Effector memory CD4-positive, alpha-beta T cell (primary cell): Measurements from ENCODE around the gene TLE4.

Experiments used
- DNase-seq, 3 donors: peaks; one replicate each; pipeline ENCODE4 v3.0.0-alpha.2; 2020
- H3K27ac ChIP-seq: 2 replicates; pipeline ENCODE4 v1.7.0; 2013; ENCODE audit warnings: mild to moderate bottlenecking, low read length, moderate library complexity; ENCODE audit not compliant: insufficient read depth, poor library complexity, severe bottlenecking
- H3K27me3 ChIP-seq: replicated peaks from 2 replicates; pipeline ENCODE4 v1.7.0; 2013; ENCODE audit warnings: mild to moderate bottlenecking, low read length; ENCODE audit not compliant: insufficient read depth, control insufficient read depth, poor library complexity, severe bottlenecking
- H3K36me3 ChIP-seq: 2 replicates; pipeline ENCODE4 v1.7.0; 2013; ENCODE audit warnings: mild to moderate bottlenecking, low read length, moderate library complexity; ENCODE audit not compliant: control insufficient read depth, insufficient read depth
- H3K4me1 ChIP-seq: 2 replicates; pipeline ENCODE4 v1.7.0; 2013; ENCODE audit warnings: low read length, mild to moderate bottlenecking; ENCODE audit not compliant: control insufficient read depth, insufficient read depth, poor library complexity, severe bottlenecking
- H3K4me3 ChIP-seq: 2 replicates; pipeline ENCODE4 v1.7.0; 2013; ENCODE audit warnings: low read length, low read depth, mild to moderate bottlenecking; ENCODE audit not compliant: insufficient read depth, poor library complexity, severe bottlenecking
- H3K9me3 ChIP-seq: 2 replicates; pipeline ENCODE4 v1.7.0; 2013; ENCODE audit warnings: mild to moderate bottlenecking, low read length, moderate library complexity; ENCODE audit not compliant: control insufficient read depth

The TLE4 gene

GRCh38 chr9:79572032-79572607 is 355 bp downstream of the TLE4 start:
- H3K27me3 ChIP-seq, result peaks cover 3% of the 10 kb centered on the region
- DNase-seq, result peak in 2 of 3 donors; percentile 8
- H3K4me1 ChIP-seq, result peaks cover 13% of the 10 kb centered on the region

DNA sequence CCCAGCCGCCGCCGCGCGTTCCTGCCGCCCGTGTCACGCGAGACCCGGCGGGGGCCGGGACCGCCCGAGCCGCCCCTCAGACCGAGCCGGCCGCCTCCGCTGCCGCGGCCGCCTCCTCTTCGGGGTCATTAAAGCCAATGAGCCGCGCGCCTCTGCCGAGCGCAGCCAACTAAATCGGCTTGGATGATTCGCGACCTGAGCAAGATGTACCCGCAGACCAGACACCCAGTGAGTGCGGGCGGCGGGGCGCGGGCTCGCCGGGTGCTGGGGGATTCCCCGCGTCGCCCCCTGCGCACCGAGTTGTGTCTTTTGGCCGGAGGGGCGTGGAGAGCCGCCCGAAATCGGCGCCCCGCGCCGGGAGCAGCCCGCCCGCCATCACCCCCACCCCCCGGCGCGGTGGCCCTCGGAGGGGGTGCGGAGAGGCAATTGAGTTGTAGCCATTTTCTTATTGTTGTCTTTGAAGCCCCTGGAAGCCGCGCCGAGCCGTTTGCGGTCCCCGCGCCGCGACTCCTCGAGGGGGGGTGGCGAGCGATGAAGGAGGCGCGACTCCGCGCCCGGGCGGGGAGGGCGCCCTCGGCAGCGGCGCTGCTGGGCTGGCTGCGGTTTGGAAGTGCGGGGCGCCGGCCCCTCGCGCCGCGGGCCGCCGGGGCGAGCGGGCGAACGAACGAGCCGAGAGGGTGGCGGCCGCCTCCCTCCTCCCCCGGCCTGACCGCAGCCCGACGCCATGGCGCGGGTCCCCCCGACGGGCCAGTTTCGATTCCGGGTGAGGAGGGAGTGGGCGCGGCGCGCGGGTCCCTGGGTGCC is 1.0 kb downstream of the TLE4 start:
- no peaks in the 10 kb centered on the region for H3K36me3 ChIP-seq
- peaks cover 13% of the 10 kb centered on the region for H3K4me1 ChIP-seq
- H3K4me3 ChIP-seq, result peak overlapping the region; percentile 86
- H3K9me3 ChIP-seq, result no peaks in the 10 kb centered on the region
- DNase-seq, result peak; percentile 58 to 63 (median 62)
- H3K27ac ChIP-seq, result peak overlapping the region; percentile 81
- peaks cover 3% of the 10 kb centered on the region for H3K27me3 ChIP-seq

More at GRCh38 chr9:79572032-79572607, 355 bp downstream of the TLE4 start:
- Histone ChIP-seq H3K36me3 (no peaks in the 10 kb centered on the region), H3K27ac (peak overlapping the region; percentile 81), H3K9me3 (no peaks in the 10 kb centered on the region), H3K4me3 (peak overlapping the region; percentile 86)

DNA sequence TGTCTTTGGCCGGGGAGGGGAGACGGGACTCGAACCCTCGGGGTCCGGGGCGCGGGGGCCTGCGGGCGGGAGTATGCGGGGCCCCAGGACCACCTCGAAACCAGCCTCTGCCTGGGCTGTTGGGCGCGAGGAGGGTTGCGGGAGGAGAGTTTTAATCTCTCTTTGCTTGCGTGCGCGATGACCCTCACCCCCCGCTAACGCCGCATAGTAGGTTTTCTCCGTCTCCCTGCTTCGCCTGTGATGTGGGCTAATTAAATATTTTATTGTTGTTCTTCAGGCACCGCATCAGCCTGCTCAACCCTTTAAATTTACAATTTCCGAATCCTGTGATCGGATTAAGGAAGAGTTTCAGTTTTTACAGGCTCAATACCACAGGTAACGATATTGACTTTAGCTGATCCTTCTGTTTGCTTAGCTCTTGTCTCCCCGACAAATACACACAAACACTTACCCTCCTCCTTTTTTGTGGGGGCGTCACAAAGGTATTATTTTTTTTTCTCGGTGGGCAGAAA is 1.7 kb downstream of the TLE4 start:
- H3K9me3 ChIP-seq, result no peaks in the 10 kb centered on the region
- H3K27ac ChIP-seq, result peak overlapping the region; percentile 81
- no peaks in the 10 kb centered on the region for H3K36me3 ChIP-seq
- H3K4me1 ChIP-seq, result peaks cover 18% of the 10 kb centered on the region
- no peak for DNase-seq
- peaks cover 3% of the 10 kb centered on the region for H3K27me3 ChIP-seq
- peak overlapping the region; percentile 86 for H3K4me3 ChIP-seq

- Histone ChIP-seq H3K36me3 (no peaks in the 10 kb centered on the region), H3K4me3 (peak overlapping the region; percentile 86), H3K9me3 (no peaks in the 10 kb centered on the region), H3K27ac (peak overlapping the region; percentile 81), H3K27me3 (peaks cover 3% of the 10 kb centered on the region), H3K4me1 (peaks cover 19% of the 10 kb centered on the region)
- DNase-seq, result no peak
Observed at GRCh38 chr9:79574136-79574535, 2.4 kb downstream of the TLE4 start.

DNA sequence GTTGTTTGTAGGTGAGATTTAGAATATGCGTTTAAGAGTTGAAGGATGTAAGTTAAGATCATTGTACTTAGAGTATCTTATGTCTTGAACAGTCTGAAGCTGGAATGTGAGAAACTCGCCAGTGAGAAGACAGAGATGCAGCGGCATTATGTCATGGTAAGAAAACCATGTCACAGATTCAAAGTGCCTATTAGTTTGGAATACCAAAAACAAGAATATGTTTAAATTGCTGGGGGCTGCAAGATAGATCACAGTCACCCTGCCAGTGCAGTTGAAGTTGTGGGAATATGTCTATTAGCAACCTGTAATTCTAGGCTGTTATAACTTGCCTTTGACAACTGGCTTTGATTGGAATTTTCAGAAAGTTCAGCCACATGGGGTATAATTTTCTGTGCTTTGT is 3.0 kb downstream of the TLE4 start:
- H3K27ac ChIP-seq, result no peak overlapping the region
- no peaks in the 10 kb centered on the region for H3K9me3 ChIP-seq
- H3K4me3 ChIP-seq, result no peak overlapping the region
- DNase-seq, result no peak
- peaks cover 3% of the 10 kb centered on the region for H3K27me3 ChIP-seq
- H3K36me3 ChIP-seq, result no peaks in the 10 kb centered on the region
- peaks cover 19% of the 10 kb centered on the region for H3K4me1 ChIP-seq

GRCh38 chr9:79575547-79575946 is 3.8 kb downstream of the TLE4 start:
- peaks cover 16% of the 10 kb centered on the region for H3K4me1 ChIP-seq
- peaks cover under 1% of the 10 kb centered on the region for H3K27me3 ChIP-seq
- no peak overlapping the region for H3K27ac ChIP-seq
- no peaks in the 10 kb centered on the region for H3K36me3 ChIP-seq
- DNase-seq, result no peak
- H3K4me3 ChIP-seq, result no peak overlapping the region
- no peaks in the 10 kb centered on the region for H3K9me3 ChIP-seq

DNA sequence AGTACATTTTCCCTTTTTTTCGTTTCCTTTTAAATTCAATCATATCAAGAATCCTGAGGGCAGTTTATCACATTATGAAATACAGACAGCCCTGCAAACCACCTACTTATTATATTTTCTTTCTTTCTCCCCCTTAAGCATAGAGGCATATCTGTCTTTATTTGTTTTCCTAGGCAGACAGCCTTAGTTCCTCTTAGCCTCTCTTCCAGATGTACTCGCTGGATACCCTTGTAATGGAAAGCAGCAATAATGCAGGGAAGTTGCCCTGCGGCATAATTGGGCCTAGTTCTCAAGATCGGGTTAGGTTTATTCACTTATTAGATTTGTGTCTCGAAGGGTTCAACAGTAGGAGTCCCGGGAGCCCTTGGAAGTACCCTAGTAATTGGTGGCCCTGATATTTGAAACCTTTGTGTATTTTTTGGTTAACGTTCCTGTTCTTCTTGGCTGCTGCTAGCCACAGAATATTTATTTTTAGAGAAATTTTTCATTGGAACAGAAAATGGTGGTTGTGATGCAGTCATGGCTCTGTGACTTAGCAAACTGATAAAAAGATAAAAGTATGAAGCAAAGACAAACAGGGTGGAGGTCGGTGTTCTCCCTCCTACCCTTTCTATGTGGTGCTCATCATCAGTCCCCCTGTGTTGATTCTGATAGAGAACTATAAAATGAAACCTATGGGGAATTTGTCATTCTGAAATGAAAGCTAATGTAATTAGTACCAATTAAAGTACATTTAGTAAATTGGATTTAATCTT is 6.4 kb downstream of the TLE4 start:
- DNase-seq, result no peak
- H3K27me3 ChIP-seq, result no peaks in the 10 kb centered on the region
- no peak overlapping the region for H3K27ac ChIP-seq
- H3K9me3 ChIP-seq, result no peaks in the 10 kb centered on the region
- H3K4me1 ChIP-seq, result peaks cover 35% of the 10 kb centered on the region
- H3K4me3 ChIP-seq, result no peak overlapping the region
- no peaks in the 10 kb centered on the region for H3K36me3 ChIP-seq

DNA sequence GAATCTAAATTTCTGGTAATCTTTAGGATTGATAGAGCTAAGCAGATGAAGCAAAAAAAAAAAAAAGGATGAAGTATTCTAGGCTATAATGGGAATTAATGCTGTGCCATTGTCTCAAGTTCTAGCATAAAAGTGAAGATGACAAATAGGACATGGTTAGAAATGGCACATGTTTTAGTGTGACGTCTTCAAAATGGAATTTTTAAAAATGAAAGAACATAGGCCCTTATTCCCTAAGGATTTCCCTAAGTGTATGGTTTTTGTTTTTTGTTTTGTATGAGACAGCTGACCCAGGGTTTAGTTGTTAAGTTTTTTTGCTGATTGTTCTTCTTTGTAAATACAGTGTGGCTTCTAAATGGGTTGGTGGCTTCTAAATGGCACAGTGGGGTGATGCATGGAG is 7.1 kb downstream of the TLE4 start:
- no peak for DNase-seq
- no peaks in the 10 kb centered on the region for H3K27me3 ChIP-seq
- no peak overlapping the region for H3K4me3 ChIP-seq
- no peaks in the 10 kb centered on the region for H3K36me3 ChIP-seq
- no peaks in the 10 kb centered on the region for H3K9me3 ChIP-seq
- peaks cover 42% of the 10 kb centered on the region for H3K4me1 ChIP-seq
- H3K27ac ChIP-seq, result no peak overlapping the region

DNA sequence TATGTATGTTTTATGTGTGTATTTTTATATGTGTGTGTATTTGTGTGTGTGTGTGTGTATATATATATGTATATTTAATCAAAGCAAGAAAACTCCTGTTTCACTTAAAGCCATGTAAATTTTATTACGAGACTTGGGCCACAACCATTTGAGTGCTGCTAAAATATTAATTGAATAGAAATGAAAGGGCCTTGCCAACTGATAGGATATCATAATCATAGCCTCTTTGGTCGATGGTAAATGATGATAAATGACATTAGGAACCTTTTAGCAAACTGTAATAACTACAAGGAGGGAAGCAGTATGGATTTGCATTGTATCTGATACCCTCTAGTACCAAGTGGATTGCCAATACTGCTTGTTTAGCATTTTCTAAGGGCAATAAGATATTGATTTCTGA is 7.9 kb downstream of the TLE4 start:
- no peak overlapping the region for H3K4me3 ChIP-seq
- no peak overlapping the region for H3K27ac ChIP-seq
- H3K36me3 ChIP-seq, result no peaks in the 10 kb centered on the region
- peaks cover 47% of the 10 kb centered on the region for H3K4me1 ChIP-seq
- DNase-seq, result no peak
- H3K9me3 ChIP-seq, result no peaks in the 10 kb centered on the region
- H3K27me3 ChIP-seq, result no peaks in the 10 kb centered on the region

- H3K27ac ChIP-seq, result no peak overlapping the region
- no peaks in the 10 kb centered on the region for H3K27me3 ChIP-seq
- peaks cover 46% of the 10 kb centered on the region for H3K4me1 ChIP-seq
- H3K36me3 ChIP-seq, result no peaks in the 10 kb centered on the region
- H3K4me3 ChIP-seq, result no peak overlapping the region
- H3K9me3 ChIP-seq, result no peaks in the 10 kb centered on the region
- DNase-seq, result no peak
Observed at GRCh38 chr9:79580055-79580454, 8.3 kb downstream of the TLE4 start.
